CD4-positive, CD25-positive, alpha-beta regulatory T cell (primary cell): ENCODE results near the gene DNAH1. TPM values are rescaled to one million over a fixed set of nuclear protein-coding genes. Genes with fewer than 3 reads are reported as not detected.
"Not testable (repeated sequence)": the region's sequence is repeated elsewhere in the genome, so short reads cannot be mapped to it uniquely, and the experiment has no call there.

Experiments
- ATAC-seq, 2 donors: fragments of 150-1000 bp; cut with Tn5 transposase; one replicate each; pipeline ENCODE4 v1.10.0; 2021; ENCODE audit warnings: low read depth in 2 of 2, moderate number of reproducible peaks in 2 of 2, moderate library complexity in 1 of 2
- DNase-seq, 3 donors: peaks; one replicate each; pipeline versions ENCODE4 v3.0.0 to v3.0.0-alpha.2; 2012 to 2022; ENCODE audit warnings: mixed read lengths in 1 of 3
- H3K27ac ChIP-seq: one replicate; pipeline ENCODE4 v1.7.0; 2013; ENCODE audit warnings: mild to moderate bottlenecking, low read length; ENCODE audit not compliant: insufficient read depth, poor library complexity, severe bottlenecking
- H3K27me3 ChIP-seq: one replicate; pipeline ENCODE4 v1.7.0; 2013; ENCODE audit warnings: low read length; ENCODE audit not compliant: control insufficient read depth, insufficient read depth
- H3K36me3 ChIP-seq: one replicate; pipeline ENCODE4 v1.7.0; 2013; ENCODE audit warnings: mild to moderate bottlenecking, low read length, moderate library complexity; ENCODE audit not compliant: control insufficient read depth, insufficient read depth
- H3K4me1 ChIP-seq: 2 replicates; pipeline ENCODE4 v1.7.0; 2013; ENCODE audit warnings: mild to moderate bottlenecking, low read length; ENCODE audit not compliant: insufficient read depth, control insufficient read depth, poor library complexity, severe bottlenecking
- H3K4me3 ChIP-seq: one replicate; pipeline ENCODE4 v1.7.0; 2013; ENCODE audit warnings: low read depth, mild to moderate bottlenecking, low read length, moderate library complexity
- H3K9me3 ChIP-seq, 2 experiments: 1 replicate in 1 of 2; 2 replicates in 1 of 2; pipeline ENCODE4 v1.7.0; 2013; ENCODE audit warnings: low read length in 2 of 2, mild to moderate bottlenecking in 1 of 2, moderate library complexity in 1 of 2; ENCODE audit not compliant: control insufficient read depth in 2 of 2
- H3K27ac Mint-ChIP-seq, 3 donors: one replicate each; pipeline ENCODE4 v1.8.0; 2020 to 2022; ENCODE audit warnings: mild to moderate bottlenecking in 3 of 3, mixed read lengths in 3 of 3, moderate library complexity in 2 of 3
- H3K27me3 Mint-ChIP-seq: one replicate; pipeline ENCODE4 v1.8.0; 2022; ENCODE audit warnings: mild to moderate bottlenecking, mixed read lengths
- H3K36me3 Mint-ChIP-seq: one replicate; pipeline ENCODE4 v1.8.0; 2020; ENCODE audit warnings: mixed read lengths
- H3K4me1 Mint-ChIP-seq, 4 donors: one replicate each; pipeline ENCODE4 v1.8.0; 2020 to 2022; ENCODE audit warnings: mixed read lengths in 4 of 4, mild to moderate bottlenecking in 1 of 4
- H3K4me3 Mint-ChIP-seq, 4 donors: one replicate each; pipeline ENCODE4 v1.8.0; 2020 to 2022; ENCODE audit warnings: mild to moderate bottlenecking in 4 of 4, mixed read lengths in 4 of 4, moderate library complexity in 3 of 4
- H3K9me3 Mint-ChIP-seq, 7 donors: one replicate each; pipeline ENCODE4 v1.8.0; 2020 to 2022; ENCODE audit warnings: mixed read lengths in 7 of 7, mild to moderate bottlenecking in 3 of 7, moderate library complexity in 2 of 7
- polyA plus RNA-seq, 4 donors: library from polyadenylated mRNA; unstranded; fragments of 300-500 nt; fragmentation: Illumina TruSeq; gene quantifications; one replicate each; pipeline ENCODE4 v1.2.3, GENCODE V29; 2021
- total RNA-seq: library from RNA; stranded (reverse); gene quantifications from one replicate; pipeline ENCODE4 v1.2.3, GENCODE V29; 2022

Gene DNAH1
- total RNA-seq = 59.8 TPM
- 1 to 10 TPM in 1 of 4 donors, under 1 TPM in 3; 0.39 to 1.1 (median 0.58) TPM for polyA plus RNA-seq

GRCh38 chr3:52315977-52316764 lies at the start of gene DNAH1:
DNAH1 (plus strand) TSS chr3:52316319; CDS start chr3:52322443, 6,124 bp downstream.
- Histone ChIP-seq H3K4me1 (peaks cover 10% of the 10 kb centered on the region), H3K27me3 (no peaks in the 10 kb centered on the region), H3K36me3 (no peaks in the 10 kb centered on the region), H3K27ac (no peak within 1 kb of the TSS), H3K9me3 (no peaks in the 10 kb centered on the region), H3K4me3 (no peak within 1 kb of the TSS)
- H3K9me3 Mint-ChIP-seq = no peaks in the 10 kb centered on the region
- H3K4me3 Mint-ChIP-seq = peak within 1 kb of the TSS in 3 of 4 donors; percentile 19 to 69 (median 40)
- peak within 1 kb of the TSS; percentile 14 to 86 (median 33) for H3K27ac Mint-ChIP-seq
- ATAC-seq = no peak
- H3K4me1 Mint-ChIP-seq = peaks cover 4 to 19% (median 10%) of the 10 kb centered on the region in 4 donors
- H3K36me3 Mint-ChIP-seq = peaks cover 4% of the 10 kb centered on the region
- DNase-seq = no peak
- H3K27me3 Mint-ChIP-seq = no peaks in the 10 kb centered on the region

GRCh38 chr3:52268036-52268435 lies 48.1 kb upstream of the DNAH1 start:
- Mint-ChIP-seq H3K4me3 (peak overlapping the region; percentile 42 to 95 (median 70)), H3K27me3 (no peaks in the 10 kb centered on the region), H3K36me3 (peaks cover 62% of the 10 kb centered on the region), H3K4me1 (peaks cover 33 to 90% (median 66%) of the 10 kb centered on the region in 4 donors), H3K27ac (peak overlapping the region; percentile 59 to 91 (median 87)), H3K9me3 (peaks cover 0 to 2% (median 0%) of the 10 kb centered on the region in 7 donors)
- Histone ChIP-seq H3K27ac (peak overlapping the region; percentile 82), H3K27me3 (no peaks in the 10 kb centered on the region), H3K4me3 (peak overlapping the region; percentile 43), H3K4me1 (peaks cover 65% of the 10 kb centered on the region), H3K36me3 (peaks cover 68% of the 10 kb centered on the region), H3K9me3 (no peaks in the 10 kb centered on the region)
- DNase-seq (no peak), ATAC-seq (peak; percentile 77 to 80)

GRCh38 chr3:52269776-52270175 lies 46.3 kb upstream of the DNAH1 start:
- peaks cover 75% of the 10 kb centered on the region for H3K4me1 ChIP-seq
- H3K27ac Mint-ChIP-seq = peak overlapping the region; percentile 96 to 98 (median 96)
- H3K27ac ChIP-seq = peak overlapping the region; percentile 82
- DNase-seq (no peak), ATAC-seq (no peak)
- H3K4me1 Mint-ChIP-seq = peaks cover 21 to 90% (median 66%) of the 10 kb centered on the region in 4 donors
- H3K4me3 Mint-ChIP-seq = peak overlapping the region; percentile 86 to 97 (median 90)
- H3K27me3 Mint-ChIP-seq = no peaks in the 10 kb centered on the region
- H3K27me3 ChIP-seq = no peaks in the 10 kb centered on the region
- H3K9me3 Mint-ChIP-seq = no peaks in the 10 kb centered on the region
- H3K4me3 ChIP-seq = peak overlapping the region; percentile 65
- peaks cover 60% of the 10 kb centered on the region for H3K36me3 ChIP-seq
- peaks cover 55% of the 10 kb centered on the region for H3K36me3 Mint-ChIP-seq
- H3K9me3 ChIP-seq = no peaks in the 10 kb centered on the region

- Histone ChIP-seq H3K9me3 (no peaks in the 10 kb centered on the region), H3K4me1 (peaks cover 80% of the 10 kb centered on the region), H3K36me3 (peaks cover 55% of the 10 kb centered on the region), H3K4me3 (peak overlapping the region; percentile 65), H3K27me3 (no peaks in the 10 kb centered on the region), H3K27ac (peak overlapping the region; percentile 82)
- ATAC-seq (no peak), DNase-seq (no peak)
- H3K4me3 Mint-ChIP-seq = peak overlapping the region; percentile 86 to 97 (median 90)
- H3K27me3 Mint-ChIP-seq = no peaks in the 10 kb centered on the region
- H3K27ac Mint-ChIP-seq = peak overlapping the region; percentile 96 to 98 (median 96)
- H3K4me1 Mint-ChIP-seq = peaks cover 21 to 94% (median 69%) of the 10 kb centered on the region in 4 donors
- H3K36me3 Mint-ChIP-seq = peaks cover 53% of the 10 kb centered on the region
- H3K9me3 Mint-ChIP-seq = no peaks in the 10 kb centered on the region
Measured at GRCh38 chr3:52270252-52270754, 45.8 kb upstream of the DNAH1 start.

GRCh38 chr3:52272172-52272571 lies 43.9 kb upstream of the DNAH1 start:
- Histone ChIP-seq H3K27ac (peak overlapping the region; percentile 82), H3K4me3 (peak overlapping the region; percentile 65), H3K4me1 (peaks cover 98% of the 10 kb centered on the region), H3K36me3 (peaks cover 37% of the 10 kb centered on the region)
- H3K9me3 ChIP-seq, H3K27me3 ChIP-seq, ATAC-seq, H3K27me3 Mint-ChIP-seq, DNase-seq, H3K9me3 Mint-ChIP-seq: not testable (repeated sequence)
- Mint-ChIP-seq H3K4me1 (peaks cover 25 to 94% (median 74%) of the 10 kb centered on the region in 4 donors), H3K4me3 (peak overlapping the region; percentile 86 to 97 (median 90)), H3K27ac (peak overlapping the region; percentile 96 to 98 (median 96)), H3K36me3 (peaks cover 49% of the 10 kb centered on the region)

GRCh38 chr3:52272831-52273230 lies 43.3 kb upstream of the DNAH1 start:
- Histone ChIP-seq H3K4me1 (peaks cover 98% of the 10 kb centered on the region), H3K36me3 (peaks cover 30% of the 10 kb centered on the region), H3K9me3 (no peaks in the 10 kb centered on the region), H3K27me3 (no peaks in the 10 kb centered on the region), H3K27ac (peak overlapping the region; percentile 82), H3K4me3 (peak overlapping the region; percentile 64)
- Mint-ChIP-seq H3K9me3 (no peaks in the 10 kb centered on the region), H3K27me3 (no peaks in the 10 kb centered on the region), H3K36me3 (peaks cover 47% of the 10 kb centered on the region), H3K4me1 (peaks cover 19 to 91% (median 70%) of the 10 kb centered on the region in 4 donors), H3K27ac (peak overlapping the region; percentile 43 to 98 (median 91)), H3K4me3 (peak overlapping the region; percentile 91 to 98 (median 97))
- DNase-seq (no peak), ATAC-seq (no peak)

- H3K27me3 Mint-ChIP-seq = not testable (repeated sequence)
- H3K36me3 Mint-ChIP-seq = peaks cover 39% of the 10 kb centered on the region
Measured at GRCh38 chr3:52274781-52275180, 41.3 kb upstream of the DNAH1 start.

More at GRCh38 chr3:52274781-52275180, 41.3 kb upstream of the DNAH1 start:
- H3K27ac Mint-ChIP-seq = peak overlapping the region; percentile 91 to 98 (median 92)
- H3K4me1 Mint-ChIP-seq = peaks cover 22 to 87% (median 69%) of the 10 kb centered on the region in 4 donors
- H3K4me3 ChIP-seq = peak overlapping the region; percentile 98
- H3K9me3 ChIP-seq, H3K27me3 ChIP-seq, DNase-seq, ATAC-seq, H3K9me3 Mint-ChIP-seq: not testable (repeated sequence)
- H3K27ac ChIP-seq = peak overlapping the region; percentile 92
- H3K4me1 ChIP-seq = peaks cover 88% of the 10 kb centered on the region
- peak overlapping the region; percentile 96 to 98 (median 97) for H3K4me3 Mint-ChIP-seq
- peaks cover 14% of the 10 kb centered on the region for H3K36me3 ChIP-seq
